Measurements from ENCODE around the gene NBPF3. TPM values are rescaled to one million over a fixed set of nuclear protein-coding genes. Genes with fewer than 3 reads are reported as not detected.
"Not testable (repeated sequence)": the region's sequence is repeated elsewhere in the genome, so short reads cannot be mapped to it uniquely, and the experiment has no call there.

The NBPF3 gene
- total RNA-seq, 1 donor from 2014 or later, result 3.1 TPM

DNA sequence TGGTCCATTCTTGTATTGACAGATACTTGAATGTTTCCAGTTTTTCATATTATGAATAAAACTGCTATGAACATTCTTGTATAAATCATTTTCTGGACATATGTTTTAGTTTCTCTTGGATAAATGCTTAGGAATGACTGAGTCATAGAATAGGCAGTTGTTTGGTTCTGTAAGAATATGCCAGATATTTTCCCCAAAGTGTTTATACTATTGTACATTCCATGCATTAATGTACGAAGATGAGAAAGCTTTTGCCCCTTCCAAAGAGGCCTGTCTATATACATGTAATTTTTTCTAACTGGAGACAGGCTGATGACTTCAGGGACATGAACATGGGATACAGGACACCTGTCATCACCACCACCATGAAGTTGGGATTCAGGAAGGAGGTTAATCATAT lies 11.3 kb downstream of the NBPF3 start:
- Mint-ChIP-seq H3K4me3 (no peak overlapping the region), H3K27me3 (peaks cover 8% of the 10 kb centered on the region), H3K27ac (no peak overlapping the region), H3K4me1 (peaks cover 12% of the 10 kb centered on the region), H3K9me3 (no peaks in the 10 kb centered on the region), H3K36me3 (ENCODE audit: low read depth) (peaks cover 7% of the 10 kb centered on the region)
- intact Hi-C loops (cut with micrococcal nuclease), result no loop called here
- no peak for DNase-seq

DNA sequence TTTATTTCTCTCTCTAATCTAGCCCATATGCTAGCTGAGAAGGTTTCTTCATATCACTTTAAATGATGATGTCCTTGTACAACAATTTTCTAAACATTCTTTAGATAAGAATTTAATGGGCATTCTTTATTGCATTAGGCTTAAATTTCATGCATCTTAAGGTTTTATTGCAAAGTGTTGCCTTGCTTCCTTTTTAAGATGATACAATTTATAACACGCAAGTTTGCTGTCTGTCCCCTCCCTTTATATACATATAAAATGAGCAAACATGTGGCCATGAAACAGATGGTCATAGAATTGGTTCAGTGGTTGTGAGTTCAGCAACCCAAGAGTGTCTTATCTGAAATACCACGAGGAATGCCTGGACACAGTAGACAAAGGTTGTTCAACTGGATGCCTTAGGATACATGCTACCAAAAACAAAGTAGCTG lies 12.1 kb downstream of the NBPF3 start:
- no peak for DNase-seq
- H3K27me3 Mint-ChIP-seq, result peaks cover 6% of the 10 kb centered on the region
- H3K36me3 Mint-ChIP-seq (ENCODE audit: low read depth), result peaks cover 4% of the 10 kb centered on the region
- peaks cover 12% of the 10 kb centered on the region for H3K4me1 Mint-ChIP-seq
- no peaks in the 10 kb centered on the region for H3K9me3 Mint-ChIP-seq
- intact Hi-C loops (cut with micrococcal nuclease), result no loop called here
- no peak overlapping the region for H3K4me3 Mint-ChIP-seq
- H3K27ac Mint-ChIP-seq, result no peak overlapping the region

DNA sequence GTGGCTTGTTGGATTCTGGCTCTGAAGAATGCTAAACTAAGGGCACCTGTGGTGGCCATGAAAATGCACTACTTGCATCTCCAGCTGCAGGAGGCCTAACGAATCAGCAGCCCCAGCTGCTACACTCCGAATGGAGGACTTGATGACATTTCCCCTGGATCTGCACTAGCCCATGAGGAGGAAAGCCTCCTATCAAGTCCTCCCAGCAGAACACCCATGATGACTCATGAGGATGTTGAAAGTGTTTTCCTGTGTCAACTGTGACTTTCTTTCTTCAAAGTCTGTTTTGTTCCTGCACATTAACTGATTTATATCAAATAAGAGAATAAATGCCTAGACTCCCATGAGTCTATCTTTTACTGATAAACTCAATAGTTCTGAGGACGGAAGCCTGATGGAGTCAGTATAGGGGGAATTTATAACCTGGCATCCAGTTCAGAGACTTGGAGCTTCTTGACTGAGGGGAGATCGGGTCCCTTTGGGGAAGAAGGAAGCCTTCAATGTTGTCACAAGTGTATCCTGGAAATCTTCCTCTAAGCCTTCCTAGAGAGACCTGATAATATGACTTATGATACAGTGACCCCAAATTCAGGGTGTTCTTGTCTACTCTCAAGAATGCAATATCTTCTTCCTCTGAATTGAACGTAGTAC lies 14.2 kb downstream of the NBPF3 start:
- H3K27ac Mint-ChIP-seq; H3K4me3 Mint-ChIP-seq; intact Hi-C loops (cut with micrococcal nuclease); H3K36me3 Mint-ChIP-seq (ENCODE audit: low read depth); H3K27me3 Mint-ChIP-seq; H3K9me3 Mint-ChIP-seq: not testable (repeated sequence)
- peak; percentile 64 for DNase-seq
- peaks cover 12% of the 10 kb centered on the region for H3K4me1 Mint-ChIP-seq

DNA sequence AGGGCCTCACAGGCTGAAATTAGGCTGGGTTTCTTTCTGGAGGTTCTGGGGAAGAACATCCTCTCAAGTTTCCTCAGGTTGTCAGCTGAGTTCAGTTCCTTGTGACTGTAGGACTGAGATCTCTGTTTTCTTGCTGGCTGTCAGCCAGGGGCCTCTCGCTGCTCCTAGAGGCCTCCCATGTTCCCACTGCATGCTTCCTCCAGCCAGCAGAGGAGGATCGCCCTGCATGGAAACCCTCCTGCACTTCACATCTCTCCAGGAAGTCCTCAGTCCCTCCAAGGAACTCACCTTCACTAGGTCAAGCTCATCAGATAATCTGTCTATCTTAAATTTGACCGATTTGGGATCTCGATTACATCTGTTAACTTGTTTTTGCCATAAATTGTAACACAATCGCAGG lies 15.0 kb downstream of the NBPF3 start:
- H3K4me1 Mint-ChIP-seq; DNase-seq; H3K36me3 Mint-ChIP-seq (ENCODE audit: low read depth); H3K27ac Mint-ChIP-seq; H3K4me3 Mint-ChIP-seq; H3K27me3 Mint-ChIP-seq; H3K9me3 Mint-ChIP-seq; intact Hi-C loops (cut with micrococcal nuclease): not testable (repeated sequence)

DNA sequence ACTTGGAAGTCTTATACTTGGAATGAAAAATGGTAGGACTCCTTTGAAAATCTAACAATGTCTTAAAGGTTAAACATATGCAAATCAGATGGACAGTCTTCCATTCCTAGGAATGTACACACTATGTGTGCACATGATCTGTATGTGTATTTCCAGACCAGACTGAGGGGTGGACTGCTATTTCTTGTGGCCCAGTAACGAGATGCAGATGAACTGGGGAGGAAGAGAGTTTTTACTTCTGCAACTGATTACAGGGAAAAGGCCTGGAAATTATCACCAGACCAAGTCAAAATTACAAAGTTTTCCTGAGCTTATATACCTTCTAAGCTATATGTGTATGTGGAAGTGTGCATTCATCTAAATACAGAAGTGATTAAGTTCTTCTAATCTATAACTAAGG lies 17.7 kb downstream of the NBPF3 start:
- intact Hi-C loops (cut with micrococcal nuclease), result no loop called here
- Mint-ChIP-seq H3K27me3 (no peaks in the 10 kb centered on the region), H3K36me3 (ENCODE audit: low read depth) (no peaks in the 10 kb centered on the region), H3K27ac (no peak overlapping the region), H3K4me1 (peaks cover 9% of the 10 kb centered on the region), H3K4me3 (no peak overlapping the region), H3K9me3 (no peaks in the 10 kb centered on the region)
- DNase-seq, result no peak

DNA sequence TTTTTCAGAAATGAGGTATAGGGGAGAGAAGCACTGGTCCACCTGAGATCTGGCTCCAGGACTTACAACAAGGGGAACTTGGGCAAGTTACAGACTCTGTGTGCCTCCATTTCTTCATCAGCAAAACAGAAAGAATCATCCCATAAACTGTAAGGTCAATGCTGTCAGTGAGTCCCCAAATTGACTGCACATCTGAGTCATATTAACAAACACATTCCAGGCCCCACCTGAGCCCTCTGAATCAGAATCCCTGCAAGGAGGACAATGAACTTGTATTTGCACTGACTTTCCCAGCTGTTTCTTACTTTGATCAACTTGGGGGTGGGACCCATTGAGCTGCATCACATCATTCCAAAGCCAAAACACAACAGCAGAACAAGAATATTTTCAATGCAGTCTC lies 25.2 kb downstream of the NBPF3 start:
- intact Hi-C loops (cut with micrococcal nuclease); H3K27me3 Mint-ChIP-seq; DNase-seq; H3K9me3 Mint-ChIP-seq; H3K4me3 Mint-ChIP-seq; H3K36me3 Mint-ChIP-seq (ENCODE audit: low read depth); H3K27ac Mint-ChIP-seq; H3K4me1 Mint-ChIP-seq: not testable (repeated sequence)

DNA sequence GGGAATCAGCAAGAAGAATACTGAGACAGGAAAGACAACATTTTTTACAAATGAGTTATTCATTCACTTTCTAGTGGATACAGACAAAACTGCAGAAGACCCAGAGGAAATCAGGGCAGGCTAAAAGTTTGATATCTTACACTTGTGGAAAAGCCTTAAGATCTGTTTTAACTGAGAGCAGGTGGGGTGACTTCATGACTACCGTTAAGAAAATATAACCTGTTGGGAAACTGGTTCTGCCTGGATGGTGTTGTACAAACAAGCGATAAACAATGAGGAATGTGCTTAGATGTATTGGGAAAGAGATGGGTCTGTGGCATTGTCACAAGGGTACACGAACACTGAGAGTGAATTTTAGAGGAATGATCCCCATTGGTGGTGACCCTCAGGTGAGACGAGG lies 28.0 kb downstream of the NBPF3 start:
- intact Hi-C loops (cut with micrococcal nuclease); H3K4me3 Mint-ChIP-seq; H3K4me1 Mint-ChIP-seq; H3K36me3 Mint-ChIP-seq (ENCODE audit: low read depth); H3K9me3 Mint-ChIP-seq; H3K27me3 Mint-ChIP-seq; H3K27ac Mint-ChIP-seq; DNase-seq: not testable (repeated sequence)

DNA sequence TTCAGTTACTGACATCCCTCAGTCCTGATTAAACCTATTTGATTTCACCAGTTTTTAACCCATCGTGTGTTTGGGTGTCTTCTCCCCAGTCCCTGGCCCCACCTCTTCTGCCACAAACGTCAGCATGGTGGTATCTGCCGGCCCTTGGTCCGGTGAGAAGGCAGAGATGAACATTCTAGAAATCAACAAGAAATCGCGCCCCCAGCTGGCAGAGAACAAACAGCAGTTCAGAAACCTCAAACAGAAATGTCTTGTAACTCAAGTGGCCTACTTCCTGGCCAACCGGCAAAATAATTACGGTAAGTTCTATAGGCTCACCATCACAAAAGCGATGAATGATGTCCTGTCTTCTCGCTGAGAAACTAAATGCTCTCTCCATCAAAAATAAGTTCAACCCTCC lies 28.7 kb downstream of the NBPF3 start:
- Mint-ChIP-seq H3K36me3 (ENCODE audit: low read depth) (no peaks in the 10 kb centered on the region), H3K27me3 (peaks cover 1% of the 10 kb centered on the region), H3K9me3 (no peaks in the 10 kb centered on the region), H3K27ac (no peak overlapping the region), H3K4me3 (no peak overlapping the region), H3K4me1 (peaks cover 2% of the 10 kb centered on the region)
- intact Hi-C loops (cut with micrococcal nuclease), result no loop called here
- peak; percentile 64 for DNase-seq

DNA sequence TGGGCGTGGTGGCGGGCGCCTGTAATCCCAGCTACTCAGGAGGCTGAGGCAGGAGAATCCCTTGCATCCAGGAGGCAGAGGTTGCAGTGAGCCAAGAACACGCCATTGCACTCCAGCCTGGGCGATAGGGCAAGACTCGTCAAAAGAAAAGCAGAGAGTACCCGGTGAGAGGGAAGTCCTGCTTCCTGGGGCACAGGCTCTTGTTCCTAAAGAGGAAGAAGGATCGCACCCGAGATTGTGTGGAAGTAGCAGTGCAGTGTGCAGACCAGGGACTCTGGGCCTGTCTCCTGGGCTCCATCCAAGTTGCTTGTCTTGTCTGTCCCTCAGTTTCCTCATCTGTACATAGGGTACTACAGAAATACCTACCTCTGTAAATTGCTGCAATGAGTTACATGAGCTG lies 29.6 kb downstream of the NBPF3 start:
- no peak overlapping the region for H3K4me3 Mint-ChIP-seq
- intact Hi-C loops (cut with micrococcal nuclease), result no loop called here
- peaks cover 1% of the 10 kb centered on the region for H3K27me3 Mint-ChIP-seq
- peaks cover 2% of the 10 kb centered on the region for H3K4me1 Mint-ChIP-seq
- H3K27ac Mint-ChIP-seq, result no peak overlapping the region
- H3K36me3 Mint-ChIP-seq (ENCODE audit: low read depth), result no peaks in the 10 kb centered on the region
- no peaks in the 10 kb centered on the region for H3K9me3 Mint-ChIP-seq
- peak; percentile 39 for DNase-seq

DNA sequence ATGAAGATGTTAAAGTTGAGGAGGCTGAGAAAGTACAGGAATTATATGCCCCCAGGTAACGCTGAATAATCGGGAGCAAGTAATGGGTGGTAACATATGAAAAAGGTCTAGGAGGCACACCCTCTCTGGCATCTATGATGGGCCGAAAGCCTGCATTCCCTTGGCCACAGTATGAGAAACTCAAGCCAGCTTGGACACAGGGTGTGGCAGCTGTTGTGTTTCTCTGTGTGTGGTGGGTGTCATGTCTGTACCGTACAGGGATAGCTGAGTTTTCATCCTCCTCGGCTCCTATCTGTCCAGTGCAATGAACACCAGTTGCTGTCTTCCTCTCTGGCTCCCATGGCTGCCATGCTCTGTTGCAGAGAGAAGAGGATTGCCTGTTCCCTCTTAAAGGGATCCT lies 32.9 kb downstream of the NBPF3 start:
- Mint-ChIP-seq H3K9me3 (no peaks in the 10 kb centered on the region), H3K27me3 (peaks cover 3% of the 10 kb centered on the region), H3K36me3 (ENCODE audit: low read depth) (no peaks in the 10 kb centered on the region), H3K4me1 (peaks cover 2% of the 10 kb centered on the region), H3K27ac (no peak overlapping the region), H3K4me3 (no peak overlapping the region)
- DNase-seq, result no peak
- intact Hi-C loops (cut with micrococcal nuclease), result no loop called here

DNA sequence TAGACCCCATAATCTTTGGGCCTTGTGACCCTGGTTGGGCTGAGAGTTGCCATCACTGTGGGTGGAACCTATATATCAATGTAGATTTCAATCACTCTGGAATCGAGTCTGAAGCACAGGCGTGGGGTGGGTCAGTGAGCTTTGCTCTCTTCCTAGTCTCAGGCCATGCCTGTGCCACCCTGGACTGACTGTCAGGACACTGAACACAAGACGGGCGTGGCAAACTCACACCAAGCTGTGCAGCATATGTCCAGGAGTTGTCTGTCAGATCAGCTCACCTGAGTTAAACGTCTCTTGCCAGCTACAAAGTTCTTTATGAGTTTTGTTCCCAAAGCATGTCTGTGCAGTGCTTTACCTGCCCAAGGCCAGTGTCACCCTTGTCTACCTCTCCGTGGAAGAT lies 38.4 kb downstream of the NBPF3 start:
- Mint-ChIP-seq H3K36me3 (ENCODE audit: low read depth) (no peaks in the 10 kb centered on the region), H3K9me3 (no peaks in the 10 kb centered on the region), H3K4me3 (no peak overlapping the region), H3K4me1 (no peaks in the 10 kb centered on the region), H3K27ac (no peak overlapping the region), H3K27me3 (peaks cover 6% of the 10 kb centered on the region)
- intact Hi-C loops (cut with micrococcal nuclease), result no loop called here
- DNase-seq, result no peak

DNA sequence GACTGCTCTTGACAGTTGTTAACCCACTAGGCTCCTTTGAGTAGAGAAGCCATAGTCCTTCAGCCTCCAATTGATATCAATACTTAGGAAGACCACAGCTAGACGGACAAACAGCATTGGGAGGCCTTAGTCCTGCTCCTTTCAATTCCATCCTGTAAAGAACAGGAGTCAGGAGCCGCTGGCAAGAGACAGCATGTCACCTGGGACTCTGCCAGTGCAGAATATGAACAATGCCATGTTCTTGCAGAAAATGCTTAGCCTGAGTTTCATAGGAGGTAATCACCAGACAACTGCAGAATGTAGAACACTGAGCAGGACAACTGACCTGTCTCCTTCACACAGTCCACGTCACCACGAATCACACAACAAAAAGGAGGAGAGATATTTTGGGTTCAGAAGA lies 43.9 kb downstream of the NBPF3 start:
- H3K36me3 Mint-ChIP-seq (ENCODE audit: low read depth); DNase-seq; H3K27me3 Mint-ChIP-seq; H3K9me3 Mint-ChIP-seq; intact Hi-C loops (cut with micrococcal nuclease); H3K4me1 Mint-ChIP-seq; H3K4me3 Mint-ChIP-seq; H3K27ac Mint-ChIP-seq: not testable (repeated sequence)

DNA sequence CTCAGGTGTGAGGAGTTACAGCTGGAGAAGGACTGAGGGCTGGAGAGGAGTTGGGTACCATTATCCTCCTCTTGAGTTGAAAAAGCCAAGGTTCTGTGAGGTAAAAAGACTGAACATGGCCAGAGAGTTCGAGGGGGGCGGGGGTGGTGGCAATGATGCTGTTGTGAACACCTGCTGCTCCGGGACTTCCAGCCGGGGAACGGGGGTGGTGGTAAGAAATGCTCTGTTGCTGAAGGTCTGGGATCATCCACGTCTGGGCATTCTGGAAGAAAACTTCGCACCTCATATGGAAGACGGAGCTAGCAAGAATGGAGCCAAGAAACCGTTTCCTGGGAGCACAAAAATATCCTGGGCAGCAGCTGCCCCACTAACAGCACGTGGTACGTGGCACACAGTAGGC lies 49.2 kb downstream of the NBPF3 start:
- intact Hi-C loops (cut with micrococcal nuclease), result no loop called here
- Mint-ChIP-seq H3K4me3 (no peak overlapping the region), H3K4me1 (peaks cover 5% of the 10 kb centered on the region), H3K27me3 (peaks cover 8% of the 10 kb centered on the region), H3K27ac (no peak overlapping the region), H3K9me3 (no peaks in the 10 kb centered on the region), H3K36me3 (ENCODE audit: low read depth) (no peaks in the 10 kb centered on the region)
- no peak for DNase-seq

DNA sequence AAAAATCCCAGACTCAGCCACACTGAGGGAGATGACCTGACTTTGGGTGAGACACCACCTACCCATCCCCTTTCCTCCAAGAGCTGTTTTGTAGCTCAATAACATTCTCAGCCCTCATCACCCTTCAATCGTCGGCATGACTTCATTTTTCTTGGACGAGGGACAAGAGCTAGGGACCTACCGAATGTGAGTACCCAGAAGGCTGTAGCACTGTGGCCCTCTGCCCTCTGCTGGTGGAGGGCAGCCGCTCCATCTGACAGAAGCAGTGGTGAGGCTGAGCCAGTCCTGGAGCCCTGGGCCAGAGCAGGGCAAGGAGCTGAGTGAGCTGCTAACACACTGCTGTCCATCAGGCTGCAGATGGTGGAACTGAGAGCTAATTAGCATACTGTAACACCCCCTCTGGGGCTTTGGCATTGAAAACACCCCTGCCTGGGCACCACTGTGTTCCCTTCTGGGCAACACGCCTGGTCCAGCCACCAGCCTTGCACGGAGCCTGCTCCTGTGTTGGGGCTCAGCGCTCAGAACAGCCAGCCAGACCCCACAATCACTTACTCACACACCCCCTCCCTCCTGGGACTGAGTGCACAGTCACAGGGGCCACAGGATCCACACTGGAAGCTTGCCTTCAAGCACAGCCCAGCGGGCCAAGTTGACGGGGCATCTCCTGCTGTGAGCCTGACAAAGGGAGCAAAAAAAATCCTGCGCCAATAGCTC lies 51.0 kb downstream of the NBPF3 start:
- intact Hi-C loops (cut with micrococcal nuclease), result no loop called here
- peak; percentile 75 for DNase-seq
- Mint-ChIP-seq H3K9me3 (no peaks in the 10 kb centered on the region), H3K4me1 (peaks cover 5% of the 10 kb centered on the region), H3K36me3 (ENCODE audit: low read depth) (no peaks in the 10 kb centered on the region), H3K27me3 (peaks cover 10% of the 10 kb centered on the region), H3K27ac (no peak overlapping the region), H3K4me3 (no peak overlapping the region)
